Heart right ventricle (tissue), 16 donors: ENCODE results near the gene MINPP1. TPM values are rescaled to one million over a fixed set of nuclear protein-coding genes. Genes with fewer than 3 reads are reported as not detected.

Experiments used
- ATAC-seq, 8 donors: fragments of 200-7000 bp; cut with Tn5 transposase; one replicate each; pipeline ENCODE4 v1.9.1; 2020; ENCODE audit warnings: mild to moderate bottlenecking in 8 of 8, moderate library complexity in 8 of 8, moderate number of reproducible peaks in 1 of 8
- DNase-seq, 2 donors: peaks; one replicate each; pipeline ENCODE4 v3.0.0-alpha.2; 2020
- H3K27ac ChIP-seq, 10 donors: fragments of 200-600 bp; sonication (generic) in 2 of 10; one replicate each; pipeline versions ENCODE4 v1.5.0 to v1.8.0; 2020 to 2022; ENCODE audit warnings: mild to moderate bottlenecking in 3 of 10
- H3K27me3 ChIP-seq, 7 donors: fragments of 200-600 bp; one replicate each; pipeline ENCODE4 v1.8.0; 2021 to 2022; ENCODE audit warnings: mild to moderate bottlenecking in 2 of 7
- H3K36me3 ChIP-seq, 9 donors: fragments of 200-600 bp; sonication (generic) in 1 of 9; one replicate each; pipeline versions ENCODE4 v1.5.0 to v1.8.0; 2020 to 2022; ENCODE audit warnings: mild to moderate bottlenecking in 2 of 9
- H3K4me1 ChIP-seq, 9 donors: fragments of 200-600 bp; sonication (generic) in 1 of 9; one replicate each; pipeline versions ENCODE4 v1.5.0 to v1.8.0; 2020 to 2022; ENCODE audit warnings: mild to moderate bottlenecking in 4 of 9
- H3K4me3 ChIP-seq, 10 donors: fragments of 200-600 bp; sonication (generic) in 2 of 10; one replicate each; pipeline versions ENCODE4 v1.5.0 to v1.8.0; 2020 to 2022; ENCODE audit warnings: mild to moderate bottlenecking in 7 of 10, moderate library complexity in 2 of 10
- H3K9me3 ChIP-seq, 11 donors: fragments of 200-600 bp in 10 of 11; sonication (generic) in 2 of 11; one replicate each; pipeline versions ENCODE4 v1.5.0 to v1.8.0; 2013 to 2022; ENCODE audit warnings: mild to moderate bottlenecking in 2 of 11, control low read depth in 1 of 11, moderate library complexity in 1 of 11
- WGBS, 2 donors: extraction: QIAGEN DNeasy Blood & Tissue Kit; methylation state at CpG; one replicate each; pipeline ENCODE4 v1.1.7; 2013; ENCODE audit warnings: inconsistent platforms in 1 of 2; 5-methylcytosine and 5-hydroxymethylcytosine counted together
- intact Hi-C, 10 donors: fragments of 100-400 bp; cut with DNase I; formaldehyde crosslinking; loops; one replicate each; pipeline versions ENCODE4 v1.11.1 to v1.14.2; 2022
- polyA plus RNA-seq, 2 donors: library from polyadenylated mRNA; stranded (reverse); fragments of 200-250 nt; gene quantifications; one replicate each; pipeline ENCODE4 v1.2.3, GENCODE V29; 2013
- total RNA-seq, 10 donors: library from RNA; stranded (reverse); fragmentation: NEBNext Ultra II Directional in 3 of 10; extraction: Animal tissue kit (Norgen Biotek cat#: 25700) in 3 of 10; gene quantifications; one replicate each; pipeline versions ENCODE4 v1.2.1 to v1.2.4, GENCODE V29; 2021 to 2023
- TF ChIP-seq, protein P1 (sequence below), 9 donors: fragments of 200-600 bp; sonication (generic) in 2 of 9; IDR thresholded peaks; one replicate each; pipeline versions ENCODE4 v1.5.0 to v1.8.0; 2021 to 2022; ENCODE audit warnings: antibody characterized with exemption in 9 of 9, mild to moderate bottlenecking in 5 of 9, moderate library complexity in 1 of 9
- donor health status: Arrhythmogenic right ventricular cardiomyopathy.
- donor health status: ischemic (EF 13 %, LVEDD 7.1; RV severe dilation, severe dysfunction).
- donor health status: healthy with polysubstance abuse.
- donor health status: DM: no; HTN: yes; CAD: no.
- donor health status: DM: no; HTN: no; CAD: no.
- donor health status: ischemic (EF 25% LVEDD 6.9; RV normal size, moderate dysfunction).
- donor health status: ischemic (EF 25% LVEDD 5.7; RV mildly dilated, moderate dysfunction).
- donor health status: healthy.
- donor health status: DM: yes; HTN: yes; CAD: no.
- donor health status: Ischemic cardiomyopathy.
- donor health status: ischemic (EF 35%, LVEDD 5.7; RV mildly dilated, moderate dysfunction).
- donor health status: nonischemic (EF 11% LVEDD 7.7; RV severe dilation, severe dysfunction).
- donor health status: DM: yes; HTN: yes; CAD: no.
- donor health status: PGD.
- donor health status: ischemic (EF 29% LVEDD 5.4; RV normal size, mild dysfunction).
- donor health status: nonischemic (EF 23%, LVEDD 6.1; RV moderate dilation, normal function).

MINPP1 gene
- total and polyA plus RNA-seq, 12 donors: 4.3 to 8.7 (median 5.9) TPM

- intact Hi-C loops: no loop called here
- Histone ChIP-seq H3K4me1 (peaks cover 0 to 5% (median 0%) of the 10 kb centered on the region in 9 donors), H3K9me3 (no peaks in the 10 kb centered on the region), H3K27ac (no peak overlapping the region), H3K27me3 (no peaks in the 10 kb centered on the region), H3K4me3 (no peak overlapping the region), H3K36me3 (no peaks in the 10 kb centered on the region)
- 32% methylated on average over 11 of the region's 11 CpGs for WGBS, 2 donors
- ATAC-seq (peak in 1 of 8 donors; percentile 42), DNase-seq (no peak)
- TF ChIP-seq, protein P1, sequence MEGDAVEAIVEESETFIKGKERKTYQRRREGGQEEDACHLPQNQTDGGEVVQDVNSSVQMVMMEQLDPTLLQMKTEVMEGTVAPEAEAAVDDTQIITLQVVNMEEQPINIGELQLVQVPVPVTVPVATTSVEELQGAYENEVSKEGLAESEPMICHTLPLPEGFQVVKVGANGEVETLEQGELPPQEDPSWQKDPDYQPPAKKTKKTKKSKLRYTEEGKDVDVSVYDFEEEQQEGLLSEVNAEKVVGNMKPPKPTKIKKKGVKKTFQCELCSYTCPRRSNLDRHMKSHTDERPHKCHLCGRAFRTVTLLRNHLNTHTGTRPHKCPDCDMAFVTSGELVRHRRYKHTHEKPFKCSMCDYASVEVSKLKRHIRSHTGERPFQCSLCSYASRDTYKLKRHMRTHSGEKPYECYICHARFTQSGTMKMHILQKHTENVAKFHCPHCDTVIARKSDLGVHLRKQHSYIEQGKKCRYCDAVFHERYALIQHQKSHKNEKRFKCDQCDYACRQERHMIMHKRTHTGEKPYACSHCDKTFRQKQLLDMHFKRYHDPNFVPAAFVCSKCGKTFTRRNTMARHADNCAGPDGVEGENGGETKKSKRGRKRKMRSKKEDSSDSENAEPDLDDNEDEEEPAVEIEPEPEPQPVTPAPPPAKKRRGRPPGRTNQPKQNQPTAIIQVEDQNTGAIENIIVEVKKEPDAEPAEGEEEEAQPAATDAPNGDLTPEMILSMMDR (IDR thresholded peaks at IDR 0.05): no peak
These were observed 74.2 kb downstream of the MINPP1 start for GRCh38 chr10:87578842-87579401.

DNA sequence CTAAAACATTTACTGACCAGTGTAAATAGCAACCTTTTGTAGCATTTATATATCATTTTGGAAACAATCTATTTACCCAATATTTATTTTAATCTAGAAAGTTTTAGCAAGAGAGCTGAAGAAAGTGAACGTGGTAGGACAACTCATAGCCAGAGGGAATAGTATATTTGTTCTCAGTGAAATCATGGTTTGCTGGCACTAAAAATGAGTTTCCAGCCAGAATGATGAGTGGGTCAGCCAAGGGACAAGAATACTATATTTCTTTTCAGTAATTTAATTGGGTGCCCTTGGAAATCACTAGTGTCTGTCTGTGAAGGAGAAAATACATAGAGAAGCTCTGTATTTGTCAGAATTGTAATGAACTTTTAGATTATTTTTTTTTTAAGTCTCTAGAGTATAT, 74.9 kb downstream of the MINPP1 start:
- no peak overlapping the region for H3K27ac ChIP-seq
- H3K9me3 ChIP-seq: no peaks in the 10 kb centered on the region
- TF ChIP-seq, protein P1 (IDR thresholded peaks at IDR 0.05): no peak
- H3K36me3 ChIP-seq: no peaks in the 10 kb centered on the region
- intact Hi-C loops: no loop called here
- no peak for DNase-seq
- 57 to 70% methylated on average over 1 of the region's 1 CpG for WGBS, 2 donors
- ATAC-seq: no peak
- peaks cover 0 to 5% (median 0%) of the 10 kb centered on the region in 9 donors for H3K4me1 ChIP-seq
- H3K4me3 ChIP-seq: no peak overlapping the region
- no peaks in the 10 kb centered on the region for H3K27me3 ChIP-seq

- Histone ChIP-seq H3K27me3 (no peaks in the 10 kb centered on the region), H3K4me1 (peaks cover 0 to 5% (median 0%) of the 10 kb centered on the region in 9 donors), H3K9me3 (no peaks in the 10 kb centered on the region), H3K36me3 (no peaks in the 10 kb centered on the region), H3K27ac (no peak overlapping the region), H3K4me3 (no peak overlapping the region)
- TF ChIP-seq, protein P1 (IDR thresholded peaks at IDR 0.05): no peak
- DNase-seq (no peak), ATAC-seq (no peak)
- intact Hi-C loops: no loop called here
- WGBS, 2 donors: 64 to 72% methylated on average over 1 of the region's 1 CpG
These were observed 75.3 kb downstream of the MINPP1 start for GRCh38 chr10:87580016-87580415.

GRCh38 chr10:87585565-87586514, 81.1 kb downstream of the MINPP1 start:
- H3K9me3 ChIP-seq: no peaks in the 10 kb centered on the region
- intact Hi-C loops: no loop called here
- no peak overlapping the region for H3K4me3 ChIP-seq
- no peak overlapping the region for H3K27ac ChIP-seq
- ATAC-seq: no peak
- DNase-seq: no peak
- H3K36me3 ChIP-seq: no peaks in the 10 kb centered on the region
- TF ChIP-seq, protein P1 (IDR thresholded peaks at IDR 0.05): no peak
- H3K27me3 ChIP-seq: no peaks in the 10 kb centered on the region
- 46 to 50% methylated on average over 5 of the region's 5 CpGs for WGBS, 2 donors
- H3K4me1 ChIP-seq: no peaks in the 10 kb centered on the region
